ENCODE measurements around the gene HAAO. TPM values are rescaled to one million over a fixed set of nuclear protein-coding genes. Genes with fewer than 3 reads are reported as not detected.
A peak's percentile ranks its signal among the peaks of the same experiment; 100 is the strongest.

The HAAO gene
- total RNA-seq, 1 experiment from 2014 or later, result 0.74 TPM

DNA sequence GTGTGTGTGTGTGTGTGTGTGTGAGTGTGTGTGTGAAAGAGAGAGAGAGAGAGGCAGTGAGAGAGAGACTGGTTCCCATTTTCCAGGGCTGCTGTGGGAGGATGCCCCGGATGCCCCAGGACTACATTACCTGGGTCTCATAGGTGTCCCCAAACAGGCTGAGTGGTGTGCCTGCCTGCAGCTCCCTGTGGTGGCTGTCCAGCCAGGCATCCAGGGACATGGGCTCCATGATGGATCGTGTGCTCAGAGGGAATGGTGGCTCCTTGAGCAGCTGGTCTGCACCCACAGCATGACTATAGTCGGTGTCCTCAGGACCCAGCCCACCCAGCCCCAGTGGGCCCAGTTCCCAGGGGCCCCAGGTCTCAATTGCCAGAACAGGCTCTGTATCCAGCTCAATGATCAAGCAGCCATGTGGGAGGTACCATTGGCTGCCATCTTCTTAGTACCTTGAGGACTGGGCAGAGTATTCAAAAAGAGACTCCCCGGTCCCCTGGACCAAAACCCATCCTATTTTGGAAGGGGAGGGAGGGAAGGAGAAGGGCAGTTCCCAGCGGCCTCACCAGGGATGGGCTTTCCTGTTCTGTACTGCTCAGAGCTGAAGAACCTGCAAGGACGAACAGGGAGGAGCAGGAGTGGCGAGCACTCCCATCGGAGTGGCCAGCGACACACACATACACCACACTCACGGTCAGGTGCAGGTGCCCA, 22.6 kb downstream of the HAAO start:
- no TSS peak for BruUV-seq (replicated peaks)
- CTCF ChIA-PET, result no interaction called here
- Histone ChIP-seq H3K4me1 (ENCODE audit: control insufficient read depth, insufficient read depth, low read length) (no peaks in the 10 kb centered on the region), H3K36me3 (ENCODE audit: control insufficient read depth, insufficient read depth, low read length) (no peaks in the 10 kb centered on the region), H3K27me3 (ENCODE audit: control insufficient read depth, insufficient read depth, low read length) (no peaks in the 10 kb centered on the region), H3K4me3 (ENCODE audit: low read depth in 2 of 2, low read length in 2 of 2) (no peak overlapping the region), H3K27ac (ENCODE audit: low read length) (no peak overlapping the region), H3K9me3 (ENCODE audit: control insufficient read depth, insufficient read depth, low read depth, low read length) (no peaks in the 10 kb centered on the region)
- POLR2A ChIA-PET, result no interaction called here
- in situ Hi-C loops (cut with HindIII; ENCODE audit: low pct_unique_long_range_greater_than_20kb, low sequenced_read_pairs) (no loop called here), intact Hi-C loops (cut with micrococcal nuclease; ENCODE audit: unreplicated experiment) (no loop called here)
- TF ChIP-seq, protein P1, sequence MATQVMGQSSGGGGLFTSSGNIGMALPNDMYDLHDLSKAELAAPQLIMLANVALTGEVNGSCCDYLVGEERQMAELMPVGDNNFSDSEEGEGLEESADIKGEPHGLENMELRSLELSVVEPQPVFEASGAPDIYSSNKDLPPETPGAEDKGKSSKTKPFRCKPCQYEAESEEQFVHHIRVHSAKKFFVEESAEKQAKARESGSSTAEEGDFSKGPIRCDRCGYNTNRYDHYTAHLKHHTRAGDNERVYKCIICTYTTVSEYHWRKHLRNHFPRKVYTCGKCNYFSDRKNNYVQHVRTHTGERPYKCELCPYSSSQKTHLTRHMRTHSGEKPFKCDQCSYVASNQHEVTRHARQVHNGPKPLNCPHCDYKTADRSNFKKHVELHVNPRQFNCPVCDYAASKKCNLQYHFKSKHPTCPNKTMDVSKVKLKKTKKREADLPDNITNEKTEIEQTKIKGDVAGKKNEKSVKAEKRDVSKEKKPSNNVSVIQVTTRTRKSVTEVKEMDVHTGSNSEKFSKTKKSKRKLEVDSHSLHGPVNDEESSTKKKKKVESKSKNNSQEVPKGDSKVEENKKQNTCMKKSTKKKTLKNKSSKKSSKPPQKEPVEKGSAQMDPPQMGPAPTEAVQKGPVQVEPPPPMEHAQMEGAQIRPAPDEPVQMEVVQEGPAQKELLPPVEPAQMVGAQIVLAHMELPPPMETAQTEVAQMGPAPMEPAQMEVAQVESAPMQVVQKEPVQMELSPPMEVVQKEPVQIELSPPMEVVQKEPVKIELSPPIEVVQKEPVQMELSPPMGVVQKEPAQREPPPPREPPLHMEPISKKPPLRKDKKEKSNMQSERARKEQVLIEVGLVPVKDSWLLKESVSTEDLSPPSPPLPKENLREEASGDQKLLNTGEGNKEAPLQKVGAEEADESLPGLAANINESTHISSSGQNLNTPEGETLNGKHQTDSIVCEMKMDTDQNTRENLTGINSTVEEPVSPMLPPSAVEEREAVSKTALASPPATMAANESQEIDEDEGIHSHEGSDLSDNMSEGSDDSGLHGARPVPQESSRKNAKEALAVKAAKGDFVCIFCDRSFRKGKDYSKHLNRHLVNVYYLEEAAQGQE (IDR thresholded peaks at IDR 0.05; ENCODE audit: insufficient read depth in 1 of 2, low read depth in 2 of 2, low read length in 1 of 2), result no peak
- no peak for TF ChIP-seq POLR2AphosphoS5 (IDR thresholded peaks at IDR 0.05; ENCODE audit: low read depth, low read length)
- no peak for TF ChIP-seq TCF7L2 (IDR thresholded peaks at IDR 0.05; ENCODE audit: low read depth, low read length)
- TF ChIP-seq, protein P2, sequence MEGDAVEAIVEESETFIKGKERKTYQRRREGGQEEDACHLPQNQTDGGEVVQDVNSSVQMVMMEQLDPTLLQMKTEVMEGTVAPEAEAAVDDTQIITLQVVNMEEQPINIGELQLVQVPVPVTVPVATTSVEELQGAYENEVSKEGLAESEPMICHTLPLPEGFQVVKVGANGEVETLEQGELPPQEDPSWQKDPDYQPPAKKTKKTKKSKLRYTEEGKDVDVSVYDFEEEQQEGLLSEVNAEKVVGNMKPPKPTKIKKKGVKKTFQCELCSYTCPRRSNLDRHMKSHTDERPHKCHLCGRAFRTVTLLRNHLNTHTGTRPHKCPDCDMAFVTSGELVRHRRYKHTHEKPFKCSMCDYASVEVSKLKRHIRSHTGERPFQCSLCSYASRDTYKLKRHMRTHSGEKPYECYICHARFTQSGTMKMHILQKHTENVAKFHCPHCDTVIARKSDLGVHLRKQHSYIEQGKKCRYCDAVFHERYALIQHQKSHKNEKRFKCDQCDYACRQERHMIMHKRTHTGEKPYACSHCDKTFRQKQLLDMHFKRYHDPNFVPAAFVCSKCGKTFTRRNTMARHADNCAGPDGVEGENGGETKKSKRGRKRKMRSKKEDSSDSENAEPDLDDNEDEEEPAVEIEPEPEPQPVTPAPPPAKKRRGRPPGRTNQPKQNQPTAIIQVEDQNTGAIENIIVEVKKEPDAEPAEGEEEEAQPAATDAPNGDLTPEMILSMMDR (IDR thresholded peaks at IDR 0.05), result no peak
- TF ChIP-seq SIN3A (IDR thresholded peaks at IDR 0.05; ENCODE audit: borderline replicate concordance, insufficient read depth, low read depth, low read length), result no peak
- DNase-seq (ENCODE audit: low read depth, low spot score) (no peak), ATAC-seq (peak; percentile 7; the same call in 1 of the 2 replicates)

DNA sequence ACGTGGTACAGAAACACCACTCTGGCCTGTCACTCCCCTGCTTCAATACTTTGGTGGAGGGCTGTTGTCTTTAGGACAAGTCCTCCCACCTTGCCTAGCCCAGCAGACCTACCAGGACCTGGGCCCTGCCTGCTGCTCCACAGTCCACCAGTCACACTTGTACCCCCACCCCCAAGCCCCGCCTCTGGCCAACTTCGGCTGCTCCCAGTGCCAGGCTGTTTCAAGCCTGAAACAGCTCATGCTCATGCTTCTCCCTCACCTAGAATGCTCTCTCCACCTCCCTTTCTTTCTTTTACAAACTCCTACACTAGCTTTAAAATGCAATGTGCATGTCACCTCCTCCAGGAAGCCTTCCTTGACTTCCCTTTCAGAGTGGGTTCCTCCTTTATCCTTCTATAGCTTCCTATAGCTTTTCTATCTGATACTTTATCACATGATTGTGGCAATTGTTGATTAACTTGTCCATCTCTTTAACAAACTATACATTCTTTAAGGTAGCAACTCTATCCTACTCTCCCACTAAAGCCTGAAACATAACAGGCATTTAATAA, 23.6 kb downstream of the HAAO start:
- no peak overlapping the region for H3K27ac ChIP-seq (ENCODE audit: low read length)
- no peaks in the 10 kb centered on the region for H3K27me3 ChIP-seq (ENCODE audit: control insufficient read depth, insufficient read depth, low read length)
- H3K4me1 ChIP-seq (ENCODE audit: control insufficient read depth, insufficient read depth, low read length), result no peaks in the 10 kb centered on the region
- POLR2A ChIA-PET, result no interaction called here
- CTCF ChIA-PET, result no interaction called here
- H3K4me3 ChIP-seq (ENCODE audit: low read depth in 2 of 2, low read length in 2 of 2), result no peak overlapping the region
- in situ Hi-C loops (cut with HindIII; ENCODE audit: low pct_unique_long_range_greater_than_20kb, low sequenced_read_pairs), result no loop called here
- BruUV-seq (replicated peaks), result no TSS peak
- H3K36me3 ChIP-seq (ENCODE audit: control insufficient read depth, insufficient read depth, low read length), result no peaks in the 10 kb centered on the region
- no peaks in the 10 kb centered on the region for H3K9me3 ChIP-seq (ENCODE audit: control insufficient read depth, insufficient read depth, low read depth, low read length)
- ATAC-seq (no peak), DNase-seq (ENCODE audit: low read depth, low spot score) (no peak)
- TF ChIP-seq, protein P2 (IDR thresholded peaks at IDR 0.05), result no peak
- TF ChIP-seq TCF7L2 (IDR thresholded peaks at IDR 0.05; ENCODE audit: low read depth, low read length), result no peak
- TF ChIP-seq, protein P1 (IDR thresholded peaks at IDR 0.05; ENCODE audit: insufficient read depth in 1 of 2, low read depth in 2 of 2, low read length in 1 of 2), result no peak
- intact Hi-C loops (cut with micrococcal nuclease; ENCODE audit: unreplicated experiment), result no loop called here
